ENCODE data around the gene CINP.
A peak's percentile ranks its signal among the peaks of the same experiment; 100 is the strongest.

CINP gene

GRCh38 chr14:102362545-102363181, at the start of gene CINP, which contains the start of gene TECPR2:
Gene CINP, minus strand, starts transcription at chr14:102362890. Its CDS starts 39 bp downstream, at chr14:102362851.
Gene TECPR2, plus strand, starts transcription at chr14:102362941. Its CDS starts 13,781 bp downstream, at chr14:102376722.
- DNase-seq, result peak; percentile 95

GRCh38 chr14:102408724-102409123, 46.0 kb upstream of the CINP start:
- DNase-seq, result no peak

GRCh38 chr14:102407258-102407657, 44.6 kb upstream of the CINP start:
- no peak for DNase-seq

GRCh38 chr14:102403028-102403427, 40.3 kb upstream of the CINP start:
- DNase-seq, result no peak

GRCh38 chr14:102396521-102396920, 33.8 kb upstream of the CINP start:
- no peak for DNase-seq

- DNase-seq, result peak; percentile 5
These were observed 32.2 kb upstream of the CINP start for GRCh38 chr14:102394717-102395375.

GRCh38 chr14:102392506-102392905, 29.8 kb upstream of the CINP start:
- no peak for DNase-seq

- no peak for DNase-seq
These were observed 27.6 kb upstream of the CINP start for GRCh38 chr14:102390064-102390855.

GRCh38 chr14:102389246-102389645, 26.6 kb upstream of the CINP start:
- no peak for DNase-seq

- no peak for DNase-seq
These were observed 24.4 kb upstream of the CINP start for GRCh38 chr14:102387086-102387485.

GRCh38 chr14:102378830-102379229, 16.1 kb upstream of the CINP start:
- DNase-seq, result no peak

GRCh38 chr14:102377696-102378095, 15.0 kb upstream of the CINP start:
- no peak for DNase-seq

- no peak for DNase-seq
These were observed 12.4 kb upstream of the CINP start for GRCh38 chr14:102375119-102375518.

GRCh38 chr14:102374264-102374663, 11.6 kb upstream of the CINP start:
- no peak for DNase-seq

- DNase-seq, result no peak
These were observed 10.4 kb upstream of the CINP start for GRCh38 chr14:102373110-102373509.

GRCh38 chr14:102371361-102371760, 8.7 kb upstream of the CINP start:
- no peak for DNase-seq

GRCh38 chr14:102370305-102370809, 7.7 kb upstream of the CINP start:
- DNase-seq, result peak; percentile 11

GRCh38 chr14:102363182-102363943, 673 bp upstream of the CINP start:
- peak; percentile 2 for DNase-seq

GRCh38 chr14:102362084-102362483, 606 bp downstream of the CINP start:
- DNase-seq, result peak; percentile 33

- no peak for DNase-seq
These were observed 2.3 kb downstream of the CINP start for GRCh38 chr14:102360388-102360787.

- DNase-seq, result no peak
These were observed 3.3 kb downstream of the CINP start for GRCh38 chr14:102359341-102359740.

- no peak for DNase-seq
These were observed 6.4 kb downstream of the CINP start for GRCh38 chr14:102356280-102356679.

- DNase-seq, result no peak
These were observed 9.5 kb downstream of the CINP start for GRCh38 chr14:102353126-102353619.

All from CD4-positive, alpha-beta T cell treated with Interleukin-21 for 1 hour (primary cell).